HEK293 (cell line): ENCODE data around the gene ARL4A.
"Not testable (repeated sequence)": the region's sequence is repeated elsewhere in the genome, so short reads cannot be mapped to it uniquely, and the experiment has no call there.

ENCODE experiments used
- CTCF ChIA-PET: fragments of 350-600 bp; formaldehyde crosslinking; extraction: SDS; loops from one replicate; lab custom pipeline; 2021; ENCODE audit warnings: antibody characterized with exemption; lab: Yijun Ruan, JAX
- POLR2A ChIA-PET: fragments of 300-600 bp; formaldehyde crosslinking; extraction: SDS; loops from one replicate; lab custom pipeline; 2020; ENCODE audit warnings: antibody characterized with exemption, inconsistent platforms; lab: Yijun Ruan, JAX
- H3K27ac ChIP-seq: fragments of 200-500 bp; sonication (Bioruptor generic); 2 replicates; pipeline ENCODE4 v1.5.1; 2014; ENCODE audit warnings: low read depth, low read length, control low read depth, inconsistent platforms; ENCODE audit errors: extremely low read depth
- H3K36me3 ChIP-seq, 2 experiments: fragments of 200-500 bp in 1 of 2; sonication (Bioruptor generic) in 1 of 2; 1 replicate in 1 of 2; 2 replicates in 1 of 2; pipeline ENCODE4 v1.5.1; 2014 to 2017; ENCODE audit warnings: inconsistent platforms in 2 of 2, low read length in 2 of 2; ENCODE audit not compliant: control insufficient read depth in 2 of 2, insufficient read depth in 1 of 2
- H3K4me1 ChIP-seq: fragments of 200-500 bp; sonication (Bioruptor generic); 2 replicates; pipeline ENCODE4 v1.5.1; 2014; ENCODE audit warnings: mild to moderate bottlenecking, low read length, inconsistent platforms; ENCODE audit not compliant: control insufficient read depth, insufficient read depth
- H3K4me3 ChIP-seq: 2 replicates; pipeline ENCODE4 v1.5.1; 2011; ENCODE audit warnings: low read depth, mild to moderate bottlenecking, control low read depth, low read length, moderate library complexity
- H3K9me3 ChIP-seq: fragments of 200-500 bp; sonication (Bioruptor generic); 2 replicates; pipeline ENCODE4 v1.5.1; 2014; ENCODE audit warnings: low read depth, low read length, inconsistent platforms; ENCODE audit not compliant: control insufficient read depth, insufficient read depth
- ATF2 ChIP-seq: fragments of 450-650 bp; formaldehyde crosslinking; IDR thresholded peaks from 2 replicates; pipeline ENCODE4 v1.5.1; 2016; ENCODE audit warnings: missing biosample characterization, missing genetic modification characterization, low read depth
- BCL11B ChIP-seq: fragments of 450-650 bp; formaldehyde crosslinking; IDR thresholded peaks from 2 replicates; pipeline ENCODE4 v1.5.1; 2016; ENCODE audit warnings: low read depth, missing biosample characterization, missing genetic modification characterization
- GLI2 ChIP-seq: fragments of 450-650 bp; formaldehyde crosslinking; IDR thresholded peaks from 2 replicates; pipeline ENCODE4; 2017; ENCODE audit warnings: missing biosample characterization, missing genetic modification characterization, low read depth, borderline replicate concordance
- GLIS1 ChIP-seq: fragments of 450-650 bp; formaldehyde crosslinking; IDR thresholded peaks from 2 replicates; pipeline ENCODE4 v1.5.1; 2016; ENCODE audit warnings: missing biosample characterization, missing genetic modification characterization
- KLF7 ChIP-seq: fragments of 450-650 bp; formaldehyde crosslinking; IDR thresholded peaks from 2 replicates; pipeline ENCODE4 v1.5.1; 2016; ENCODE audit warnings: missing biosample characterization, missing genetic modification characterization, borderline replicate concordance
- KLF8 ChIP-seq: fragments of 450-650 bp; formaldehyde crosslinking; IDR thresholded peaks from 2 replicates; pipeline ENCODE4 v1.5.1; 2016; ENCODE audit warnings: missing biosample characterization, missing genetic modification characterization
- OSR2 ChIP-seq: fragments of 450-650 bp; formaldehyde crosslinking; IDR thresholded peaks from 2 replicates; pipeline ENCODE4 v1.5.1; 2016; ENCODE audit warnings: missing biosample characterization, missing genetic modification characterization
- PRDM10 ChIP-seq: fragments of 450-650 bp; formaldehyde crosslinking; IDR thresholded peaks from 2 replicates; pipeline ENCODE4 v1.5.1; 2016; ENCODE audit warnings: missing biosample characterization, missing genetic modification characterization
- REPIN1 ChIP-seq: fragments of 450-650 bp; formaldehyde crosslinking; IDR thresholded peaks from 2 replicates; pipeline ENCODE4 v1.5.1; 2017; ENCODE audit warnings: missing biosample characterization, missing genetic modification characterization, low read depth
- TRIM28 ChIP-seq: IDR thresholded peaks from 2 replicates; pipeline ENCODE4 v1.6.1; 2011; ENCODE audit warnings: low read length, control low read depth, borderline replicate concordance
- ZBTB21 ChIP-seq: fragments of 450-650 bp; formaldehyde crosslinking; IDR thresholded peaks from 2 replicates; pipeline ENCODE4 v1.5.1; 2017; ENCODE audit warnings: missing biosample characterization, missing genetic modification characterization
- ZBTB48 ChIP-seq: fragments of 450-650 bp; formaldehyde crosslinking; IDR thresholded peaks from 2 replicates; pipeline ENCODE4 v1.5.1; 2016; ENCODE audit warnings: missing biosample characterization, missing genetic modification characterization
- ZNF16 ChIP-seq: fragments of 450-650 bp; formaldehyde crosslinking; IDR thresholded peaks from 2 replicates; pipeline ENCODE4 v1.5.1; 2016; ENCODE audit warnings: low read depth, missing biosample characterization, missing genetic modification characterization
- ZNF266 ChIP-seq: fragments of 450-650 bp; formaldehyde crosslinking; IDR thresholded peaks from 2 replicates; pipeline ENCODE4 v1.5.1; 2016; ENCODE audit warnings: missing biosample characterization, missing genetic modification characterization, low read depth
- ZNF274 ChIP-seq, 2 experiments: fragments of 200-500 bp in 1 of 2; fragments of 450-650 bp in 1 of 2; sonication (Bioruptor generic) in 1 of 2; formaldehyde crosslinking in 1 of 2; IDR thresholded peaks; 2 replicates each; pipeline versions ENCODE4 v1.5.1 to v1.6.1; 2014 to 2016; ENCODE audit warnings: borderline replicate concordance in 1 of 2, inconsistent platforms in 1 of 2, low read length in 1 of 2, missing biosample characterization in 1 of 2, missing genetic modification characterization in 1 of 2
- ZNF302 ChIP-seq: fragments of 450-650 bp; formaldehyde crosslinking; IDR thresholded peaks from 2 replicates; pipeline ENCODE4 v1.5.1; 2016; ENCODE audit warnings: missing biosample characterization, missing genetic modification characterization, low read depth
- ZNF335 ChIP-seq: fragments of 450-650 bp; formaldehyde crosslinking; conservative IDR thresholded peaks from 2 replicates; pipeline ENCODE4 v1.5.1; 2016; ENCODE audit warnings: missing biosample characterization, missing genetic modification characterization
- ZNF473 ChIP-seq: fragments of 450-650 bp; formaldehyde crosslinking; IDR thresholded peaks from 2 replicates; pipeline ENCODE4 v1.5.1; 2017; ENCODE audit warnings: missing biosample characterization, missing genetic modification characterization
- ZNF48 ChIP-seq: fragments of 450-650 bp; formaldehyde crosslinking; IDR thresholded peaks from 2 replicates; pipeline ENCODE4 v1.5.1; 2016; ENCODE audit warnings: missing biosample characterization, missing genetic modification characterization
- ZNF580 ChIP-seq: fragments of 450-650 bp; formaldehyde crosslinking; IDR thresholded peaks from 2 replicates; pipeline ENCODE4 v1.5.1; 2016; ENCODE audit warnings: missing biosample characterization, missing genetic modification characterization
- ZXDB ChIP-seq: fragments of 450-650 bp; formaldehyde crosslinking; IDR thresholded peaks from 2 replicates; pipeline ENCODE4 v1.5.1; 2016; ENCODE audit warnings: missing biosample characterization, missing genetic modification characterization

The ARL4A gene

GRCh38 chr7:12686234-12686890, 1.1 kb upstream of the ARL4A start (continued):
- TF ChIP-seq PRDM10 (tag by site-specific recombination) (peak; percentile 46; the same call in 1 of the 2 replicates), ZBTB21 (peak; percentile 92), GLI2 (no peak), ZNF335 (no peak), KLF7 (tag by site-specific recombination) (peak; percentile 20; the same call in 1 of the 2 replicates), ZNF266 (tag by site-specific recombination) (no peak), ZNF580 (tag by site-specific recombination) (0 out of 2 replicates have a peak, but pooled peaks have one; percentile 33), ATF2 (no peak), ZBTB48 (tag by site-specific recombination) (peak; percentile 41; the same call in 1 of the 2 replicates), KLF8 (tag by site-specific recombination) (peak; percentile 23; the same call in 1 of the 2 replicates), BCL11B (no peak), ZNF48 (tag by site-specific recombination) (no peak), ZNF302 (no peak), OSR2 (tag by site-specific recombination) (0 out of 2 replicates have a peak, but pooled peaks have one; percentile 11), TRIM28 (peak; percentile 53; the same call in 1 of the 2 replicates)
- TF ChIP-seq, all 188 proteins: peak for 25

GRCh38 chr7:12687718-12688171, 312 bp downstream of the ARL4A start:
- CTCF ChIA-PET: interaction anchor here (0.6 to 2.9 kb wide), 14 partner anchors 8 to 574 kb away, joined by 3 to 25 read pairs (median 4); no protein-coding TSS in a partner anchor

GRCh38 chr7:12688485-12689170, 1.2 kb downstream of the ARL4A start:
- POLR2A ChIA-PET: interaction anchor here (1.1 kb wide), 1 partner anchor 18 kb away, joined by 3 read pairs; no protein-coding TSS in a partner anchor
- H3K4me3 ChIP-seq: not testable (repeated sequence)

More at GRCh38 chr7:12687718-12688171, 312 bp downstream of the ARL4A start:
- H3K4me3 ChIP-seq: peak overlapping the region; percentile 84
- no peaks in the 10 kb centered on the region for H3K36me3 ChIP-seq
- TF ChIP-seq GLI2 (no peak), ZNF473 (tag by site-specific recombination) (no peak), ZNF274 (IDR thresholded peaks at IDR 0.05; ENCODE audit: low read length) (no peak), ZNF274 (tag by site-specific recombination; IDR thresholded peaks at IDR 0.05; ENCODE audit: borderline replicate concordance) (no peak), REPIN1 (tag by site-specific recombination) (no peak; the same call in 1 of the 2 replicates), BCL11B (no peak), ZXDB (no peak), ZNF16 (tag by site-specific recombination) (no peak), GLIS1 (no peak)
- H3K4me1 ChIP-seq: no peaks in the 10 kb centered on the region
- H3K27ac ChIP-seq: no peak overlapping the region; the same call in 1 of the 2 replicates
- POLR2A ChIA-PET: interaction anchor here (0.6 to 1.8 kb wide), 12 partner anchors 9 to 575 kb away, joined by 3 to 9 read pairs (median 4); no protein-coding TSS in a partner anchor
- H3K9me3 ChIP-seq: no peaks in the 10 kb centered on the region

More at GRCh38 chr7:12688485-12689170, 1.2 kb downstream of the ARL4A start:
- not testable (repeated sequence) for H3K36me3 ChIP-seq, H3K27ac ChIP-seq, H3K9me3 ChIP-seq, H3K4me1 ChIP-seq
- CTCF ChIA-PET: interaction anchor here (1.2 to 2.9 kb wide), 4 partner anchors 56 to 573 kb away, joined by 3 to 25 read pairs (median 6); no protein-coding TSS in a partner anchor
